OCI-LY7 (cell line): ENCODE measurements around the gene FUT7. TPM values are rescaled to one million over a fixed set of nuclear protein-coding genes. Genes with fewer than 3 reads are reported as not detected.

Source experiments
- BruUV-seq: library from RNA; stranded (reverse); fragments of 400-500 nt; replicated peaks from 2 replicates; lab custom pipeline; 2021; lab: Mats Ljungman, UMichigan
- CTCF ChIA-PET: fragments of 300-600 bp; sonication (Branson Sonifier 250); formaldehyde crosslinking; loops from one replicate; lab custom pipeline; 2022; ENCODE audit warnings: antibody characterized with exemption; ENCODE audit not compliant: unreplicated experiment; lab: Charles Lee
- POLR2A ChIA-PET: fragments of 300-600 bp; sonication (Branson Sonifier 250); formaldehyde crosslinking; loops from one replicate; lab custom pipeline; 2022; ENCODE audit warnings: antibody characterized with exemption; lab: Charles Lee
- DNase-seq: peaks from one replicate; pipeline ENCODE4 v3.0.0-alpha.2; 2015; ENCODE audit warnings: low spot score
- H2AFZ ChIP-seq: fragments of 200-600 bp; sonication (generic), shearing (Covaris generic); 2 replicates; pipeline ENCODE4 v1.6.1; 2014; ENCODE audit warnings: mild to moderate bottlenecking, antibody characterized with exemption, low read length, moderate library complexity
- H3K27ac ChIP-seq: fragments of 200-600 bp; sonication (generic); 2 replicates; pipeline ENCODE4 v1.5.1; 2014; ENCODE audit warnings: mixed run types, low read depth, mild to moderate bottlenecking, moderate library complexity, low read length, inconsistent platforms; ENCODE audit not compliant: poor library complexity, severe bottlenecking
- H3K36me3 ChIP-seq: fragments of 200-600 bp; sonication (generic); 2 replicates; pipeline ENCODE4 v1.6.1; 2014; ENCODE audit warnings: mild to moderate bottlenecking, antibody characterized with exemption, low read length, moderate library complexity, mixed read lengths; ENCODE audit not compliant: insufficient read depth
- H3K4me1 ChIP-seq: fragments of 200-600 bp; sonication (generic); 2 replicates; pipeline ENCODE4 v1.5.1; 2014; ENCODE audit warnings: mild to moderate bottlenecking, low read length; ENCODE audit not compliant: insufficient read depth, poor library complexity, severe bottlenecking
- H3K4me2 ChIP-seq: fragments of 200-600 bp; sonication (generic); 2 replicates; pipeline ENCODE4 v1.6.1; 2014; ENCODE audit warnings: mild to moderate bottlenecking, low read length
- H3K4me3 ChIP-seq: fragments of 200-600 bp; sonication (generic); 2 replicates; pipeline ENCODE4 v1.5.1; 2014; ENCODE audit warnings: mild to moderate bottlenecking, low read depth, low read length; ENCODE audit not compliant: poor library complexity, severe bottlenecking
- H3K79me2 ChIP-seq: fragments of 200-600 bp; sonication (generic); 2 replicates; pipeline ENCODE4 v1.6.1; 2016; ENCODE audit warnings: low read depth, mild to moderate bottlenecking, low read length, moderate library complexity, mixed read lengths; ENCODE audit not compliant: insufficient read depth
- H3K9me2 ChIP-seq: fragments of 200-600 bp; sonication (generic); 2 replicates; pipeline ENCODE4 v1.6.1; 2016; ENCODE audit warnings: mild to moderate bottlenecking, low read length, mixed read lengths; ENCODE audit not compliant: insufficient read depth
- H3K9me3 ChIP-seq: fragments of 200-600 bp; sonication (generic); 2 replicates; pipeline ENCODE4 v1.6.1; 2014; ENCODE audit warnings: mild to moderate bottlenecking, mixed run types, low read length, mixed read lengths
- H4K20me1 ChIP-seq: fragments of 200-600 bp; sonication (generic); 2 replicates; pipeline ENCODE4 v1.6.1; 2014; ENCODE audit warnings: mild to moderate bottlenecking, antibody characterized with exemption, low read length, moderate library complexity, mixed read lengths; ENCODE audit not compliant: insufficient read depth
- EZH2phosphoT487 ChIP-seq: fragments of 200-600 bp; sonication (generic); IDR thresholded peaks from 2 replicates; pipeline ENCODE4 v1.6.1; 2018; ENCODE audit warnings: low read depth, borderline replicate concordance, mild to moderate bottlenecking, mixed run types, antibody characterized with exemption, low read length, moderate library complexity, mixed read lengths
- intact Hi-C: fragments of 100-400 bp; cut with micrococcal nuclease; formaldehyde crosslinking; loops from one replicate; pipeline ENCODE4 v1.10.0; 2022; ENCODE audit not compliant: unreplicated experiment
- total RNA-seq, 2 experiments: library from RNA; depleted of rRNA in 1 of 2; stranded (reverse); fragments of >200 nt in 1 of 2; shearing (Covaris generic) in 1 of 2; gene quantifications; 2 replicates each; pipeline ENCODE4 v1.2.3, GENCODE V29; 2014 to 2022
- TF ChIP-seq, protein P1 (sequence below): fragments of 200-600 bp; sonication (generic); conservative IDR thresholded peaks from 2 replicates; pipeline ENCODE4 v1.5.1; 2014; ENCODE audit warnings: mild to moderate bottlenecking, antibody characterized with exemption, low read length, moderate library complexity, mixed read lengths

FUT7 gene
- total RNA-seq, 2 experiments from 2014 or later, result 0.21 TPM; not detected in 1

GRCh38 chr9:137077758-137078693 is 46.1 kb upstream of the FUT7 start:
- ChIA-PET POLR2A (interaction anchor here (2.0 kb wide), 1 partner anchor 9 kb away, joined by 7 read pairs; the partner anchor contains the start of gene MAN1B1), CTCF (interaction anchor here (0.8 kb wide), 1 partner anchor 10 kb away, joined by 4 read pairs; no protein-coding TSS in a partner anchor)
- H3K9me2 ChIP-seq, result no peaks in the 10 kb centered on the region
- DNase-seq, result peak; percentile 42
- peak overlapping the region; percentile 69 for H3K4me2 ChIP-seq
- intact Hi-C loops, result no loop called here
- H4K20me1 ChIP-seq, result no peaks in the 10 kb centered on the region
- BruUV-seq, result no TSS peak
- no peak for TF ChIP-seq EZH2phosphoT487
- TF ChIP-seq, protein P1, sequence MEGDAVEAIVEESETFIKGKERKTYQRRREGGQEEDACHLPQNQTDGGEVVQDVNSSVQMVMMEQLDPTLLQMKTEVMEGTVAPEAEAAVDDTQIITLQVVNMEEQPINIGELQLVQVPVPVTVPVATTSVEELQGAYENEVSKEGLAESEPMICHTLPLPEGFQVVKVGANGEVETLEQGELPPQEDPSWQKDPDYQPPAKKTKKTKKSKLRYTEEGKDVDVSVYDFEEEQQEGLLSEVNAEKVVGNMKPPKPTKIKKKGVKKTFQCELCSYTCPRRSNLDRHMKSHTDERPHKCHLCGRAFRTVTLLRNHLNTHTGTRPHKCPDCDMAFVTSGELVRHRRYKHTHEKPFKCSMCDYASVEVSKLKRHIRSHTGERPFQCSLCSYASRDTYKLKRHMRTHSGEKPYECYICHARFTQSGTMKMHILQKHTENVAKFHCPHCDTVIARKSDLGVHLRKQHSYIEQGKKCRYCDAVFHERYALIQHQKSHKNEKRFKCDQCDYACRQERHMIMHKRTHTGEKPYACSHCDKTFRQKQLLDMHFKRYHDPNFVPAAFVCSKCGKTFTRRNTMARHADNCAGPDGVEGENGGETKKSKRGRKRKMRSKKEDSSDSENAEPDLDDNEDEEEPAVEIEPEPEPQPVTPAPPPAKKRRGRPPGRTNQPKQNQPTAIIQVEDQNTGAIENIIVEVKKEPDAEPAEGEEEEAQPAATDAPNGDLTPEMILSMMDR, result no peak
- no peaks in the 10 kb centered on the region for H3K9me3 ChIP-seq
- H2AFZ ChIP-seq, result no peak overlapping the region
- H3K27ac ChIP-seq, result no peak overlapping the region
- no peaks in the 10 kb centered on the region for H3K36me3 ChIP-seq
- H3K4me1 ChIP-seq, result peaks cover 18% of the 10 kb centered on the region
- H3K4me3 ChIP-seq, result peak overlapping the region; percentile 72
- no peaks in the 10 kb centered on the region for H3K79me2 ChIP-seq

- POLR2A ChIA-PET, result interaction anchor here (1.2 to 2.0 kb wide), 2 partner anchors 9 to 10 kb away, joined by 4 to 7 read pairs; partner anchors contain the start of gene MAN1B1
- H2AFZ ChIP-seq, result peak within 1 kb of the TSS; percentile 50; the same call in 1 of the 2 replicates
- no peak for TF ChIP-seq EZH2phosphoT487
- TF ChIP-seq, protein P1, result no peak
- H3K27ac ChIP-seq, result no peak within 1 kb of the TSS
- H3K79me2 ChIP-seq, result no peaks in the 10 kb centered on the region
- H3K4me2 ChIP-seq, result peak within 1 kb of the TSS; percentile 69
- BruUV-seq, result no TSS peak
- no peaks in the 10 kb centered on the region for H4K20me1 ChIP-seq
- intact Hi-C loops, result no loop called here
- CTCF ChIA-PET, result interaction anchor here (0.6 to 1.1 kb wide), 3 partner anchors 9 to 13 kb away, joined by 3 to 5 read pairs (median 4); partner anchors contain the start of gene MAN1B1
- no peaks in the 10 kb centered on the region for H3K9me2 ChIP-seq
- H3K9me3 ChIP-seq, result no peaks in the 10 kb centered on the region
- peaks cover 18% of the 10 kb centered on the region for H3K4me1 ChIP-seq
- DNase-seq, result peak; percentile 64
- peak within 1 kb of the TSS; percentile 72 for H3K4me3 ChIP-seq
- no peaks in the 10 kb centered on the region for H3K36me3 ChIP-seq
Observed at GRCh38 chr9:137077010-137077747, 45.3 kb upstream of the FUT7 start, which contains the start of gene UAP1L1. TSS of gene UAP1L1 (plus strand) at chr9:137077517. CDS start at chr9:137077533, 16 bp downstream.
